ENCODE results near the gene B3GAT2. TPM values are rescaled to one million over a fixed set of nuclear protein-coding genes. Genes with fewer than 3 reads are reported as not detected.

The B3GAT2 gene
- total RNA-seq, 1 experiment from 2014 or later, result 0.11 TPM

DNA sequence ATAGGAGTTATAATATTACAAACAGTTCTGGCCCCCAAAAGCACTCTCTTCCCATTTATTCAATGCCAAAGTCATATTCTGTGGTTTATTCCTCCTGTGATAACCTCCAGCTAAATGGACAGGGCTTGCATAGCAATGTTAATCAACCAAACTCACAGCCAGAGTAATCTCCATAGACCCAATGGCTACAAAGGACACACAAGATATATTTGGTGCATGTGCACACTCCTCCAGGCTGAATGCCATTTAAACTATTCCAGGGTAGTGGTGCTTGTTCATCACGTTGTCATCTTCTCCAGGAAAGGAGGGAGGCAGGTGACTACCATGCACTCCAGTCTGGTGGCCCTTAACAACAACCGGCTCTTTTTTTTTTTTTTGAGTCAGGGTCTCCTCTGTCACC, 56.8 kb downstream of the B3GAT2 start:
- intact Hi-C loops (cut with micrococcal nuclease; ENCODE audit: unreplicated experiment), result no loop called here
- POLR2A ChIA-PET, result no interaction called here
- BruUV-seq (replicated peaks), result no TSS peak
- H3K4me1 ChIP-seq, result no peaks in the 10 kb centered on the region
- H3K27me3 Mint-ChIP-seq (ENCODE audit: insufficient read depth, unreplicated experiment), result peaks cover 9% of the 10 kb centered on the region
- no peak overlapping the region for H3K27ac Mint-ChIP-seq (ENCODE audit: unreplicated experiment)
- TF ChIP-seq, protein P1, sequence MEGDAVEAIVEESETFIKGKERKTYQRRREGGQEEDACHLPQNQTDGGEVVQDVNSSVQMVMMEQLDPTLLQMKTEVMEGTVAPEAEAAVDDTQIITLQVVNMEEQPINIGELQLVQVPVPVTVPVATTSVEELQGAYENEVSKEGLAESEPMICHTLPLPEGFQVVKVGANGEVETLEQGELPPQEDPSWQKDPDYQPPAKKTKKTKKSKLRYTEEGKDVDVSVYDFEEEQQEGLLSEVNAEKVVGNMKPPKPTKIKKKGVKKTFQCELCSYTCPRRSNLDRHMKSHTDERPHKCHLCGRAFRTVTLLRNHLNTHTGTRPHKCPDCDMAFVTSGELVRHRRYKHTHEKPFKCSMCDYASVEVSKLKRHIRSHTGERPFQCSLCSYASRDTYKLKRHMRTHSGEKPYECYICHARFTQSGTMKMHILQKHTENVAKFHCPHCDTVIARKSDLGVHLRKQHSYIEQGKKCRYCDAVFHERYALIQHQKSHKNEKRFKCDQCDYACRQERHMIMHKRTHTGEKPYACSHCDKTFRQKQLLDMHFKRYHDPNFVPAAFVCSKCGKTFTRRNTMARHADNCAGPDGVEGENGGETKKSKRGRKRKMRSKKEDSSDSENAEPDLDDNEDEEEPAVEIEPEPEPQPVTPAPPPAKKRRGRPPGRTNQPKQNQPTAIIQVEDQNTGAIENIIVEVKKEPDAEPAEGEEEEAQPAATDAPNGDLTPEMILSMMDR (IDR thresholded peaks at IDR 0.05; ENCODE audit: insufficient read depth in 1 of 2, low read depth in 1 of 2, low read length in 1 of 2, severe bottlenecking in 1 of 2, unreplicated experiment in 1 of 2), result no peak
- no peaks in the 10 kb centered on the region for H3K4me1 Mint-ChIP-seq (ENCODE audit: low read depth, unreplicated experiment)
- H3K4me3 ChIP-seq (ENCODE audit: low read depth, low read length), result no peak overlapping the region
- H3K9me3 ChIP-seq, result no peaks in the 10 kb centered on the region
- H3K4me3 Mint-ChIP-seq (ENCODE audit: unreplicated experiment), result no peak overlapping the region
- no peaks in the 10 kb centered on the region for H3K36me3 ChIP-seq (ENCODE audit: control insufficient read depth, insufficient read depth, low read length)
- H3K27me3 ChIP-seq (replicated peaks; ENCODE audit: control insufficient read depth, insufficient read depth, low read length), result no peaks in the 10 kb centered on the region
- CTCF ChIA-PET, result interaction anchor here (0.8 kb wide), 1 partner anchor 56 kb away, joined by 3 read pairs; no protein-coding TSS in a partner anchor
- DNase-seq, result no peak
- no peaks in the 10 kb centered on the region for H3K36me3 Mint-ChIP-seq (ENCODE audit: insufficient read depth, unreplicated experiment)
- H3K9me3 Mint-ChIP-seq (ENCODE audit: unreplicated experiment), result no peaks in the 10 kb centered on the region

DNA sequence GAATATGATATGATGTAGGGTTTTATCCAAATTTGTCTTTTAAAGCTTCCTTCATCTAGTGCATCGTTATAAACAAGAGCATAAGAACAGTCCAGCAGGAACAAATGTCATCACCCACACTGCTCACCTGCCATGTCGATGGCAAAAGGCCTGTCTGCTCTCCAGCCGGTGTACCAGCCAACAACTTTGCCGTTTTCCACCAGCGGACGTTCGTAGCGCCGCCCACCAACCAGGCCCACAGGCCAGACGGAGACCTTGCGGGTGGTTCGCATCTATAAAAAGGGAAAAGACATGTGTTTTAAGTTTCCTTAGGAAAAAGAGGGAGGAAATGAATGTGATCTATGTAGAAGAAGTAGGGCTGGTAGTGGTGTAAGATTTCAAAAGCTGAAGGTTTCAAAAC, 62.9 kb downstream of the B3GAT2 start:
- Histone ChIP-seq H3K27me3 (replicated peaks; ENCODE audit: control insufficient read depth, insufficient read depth, low read length) (no peaks in the 10 kb centered on the region), H3K36me3 (ENCODE audit: control insufficient read depth, insufficient read depth, low read length) (no peaks in the 10 kb centered on the region), H3K4me3 (ENCODE audit: low read depth, low read length) (no peak overlapping the region), H3K4me1 (no peaks in the 10 kb centered on the region), H3K9me3 (no peaks in the 10 kb centered on the region)
- Mint-ChIP-seq H3K9me3 (ENCODE audit: unreplicated experiment) (no peaks in the 10 kb centered on the region), H3K27ac (ENCODE audit: unreplicated experiment) (no peak overlapping the region), H3K36me3 (ENCODE audit: insufficient read depth, unreplicated experiment) (no peaks in the 10 kb centered on the region), H3K4me1 (ENCODE audit: low read depth, unreplicated experiment) (no peaks in the 10 kb centered on the region), H3K27me3 (ENCODE audit: insufficient read depth, unreplicated experiment) (peaks cover 10% of the 10 kb centered on the region), H3K4me3 (ENCODE audit: unreplicated experiment) (no peak overlapping the region)
- TF ChIP-seq, protein P1 (IDR thresholded peaks at IDR 0.05; ENCODE audit: insufficient read depth in 1 of 2, low read depth in 1 of 2, low read length in 1 of 2, severe bottlenecking in 1 of 2, unreplicated experiment in 1 of 2), result no peak
- POLR2A ChIA-PET, result no interaction called here
- no peak for DNase-seq
- BruUV-seq (replicated peaks), result no TSS peak
- intact Hi-C loops (cut with micrococcal nuclease; ENCODE audit: unreplicated experiment), result no loop called here
- CTCF ChIA-PET, result no interaction called here

DNA sequence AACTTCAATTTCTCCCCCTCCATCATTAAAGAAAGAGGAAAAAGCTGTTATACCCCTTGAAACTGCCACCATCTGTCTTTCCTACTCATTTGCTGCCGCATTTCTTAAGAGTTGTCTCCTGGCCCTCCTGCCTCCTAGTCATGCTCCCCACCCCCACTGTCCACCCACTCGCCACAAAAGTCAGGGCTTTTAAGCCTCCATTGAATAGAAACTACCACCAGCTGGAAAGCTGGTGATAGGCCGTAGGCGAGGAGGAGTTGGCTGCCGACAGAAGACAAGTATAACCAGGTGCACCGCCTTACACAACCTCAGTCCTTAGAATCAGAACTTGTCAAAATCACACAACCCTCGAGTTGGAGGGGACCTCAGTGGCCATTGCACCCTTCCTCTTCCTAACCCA, 67.6 kb downstream of the B3GAT2 start:
- Histone ChIP-seq H3K27me3 (replicated peaks; ENCODE audit: control insufficient read depth, insufficient read depth, low read length) (no peaks in the 10 kb centered on the region; the same call in 1 of the 2 replicates), H3K4me3 (ENCODE audit: low read depth, low read length) (no peak overlapping the region), H3K9me3 (no peaks in the 10 kb centered on the region), H3K36me3 (ENCODE audit: control insufficient read depth, insufficient read depth, low read length) (no peaks in the 10 kb centered on the region), H3K4me1 (no peaks in the 10 kb centered on the region)
- H3K4me1 Mint-ChIP-seq (ENCODE audit: low read depth, unreplicated experiment), result no peaks in the 10 kb centered on the region
- no TSS peak for BruUV-seq (replicated peaks)
- no peak overlapping the region for H3K4me3 Mint-ChIP-seq (ENCODE audit: unreplicated experiment)
- no peaks in the 10 kb centered on the region for H3K9me3 Mint-ChIP-seq (ENCODE audit: unreplicated experiment)
- intact Hi-C loops (cut with micrococcal nuclease; ENCODE audit: unreplicated experiment), result no loop called here
- TF ChIP-seq, protein P1 (IDR thresholded peaks at IDR 0.05; ENCODE audit: insufficient read depth in 1 of 2, low read depth in 1 of 2, low read length in 1 of 2, severe bottlenecking in 1 of 2, unreplicated experiment in 1 of 2), result no peak
- POLR2A ChIA-PET, result no interaction called here
- H3K36me3 Mint-ChIP-seq (ENCODE audit: insufficient read depth, unreplicated experiment), result no peaks in the 10 kb centered on the region
- H3K27me3 Mint-ChIP-seq (ENCODE audit: insufficient read depth, unreplicated experiment), result peaks cover 7% of the 10 kb centered on the region
- no peak for DNase-seq
- CTCF ChIA-PET, result no interaction called here
- H3K27ac Mint-ChIP-seq (ENCODE audit: unreplicated experiment), result no peak overlapping the region
